Spleen (tissue), 11 donors: ENCODE measurements around the gene KIAA0319L. TPM values are rescaled to one million over a fixed set of nuclear protein-coding genes. Genes with fewer than 3 reads are reported as not detected.

ENCODE experiments used
- DNase-seq: peaks from one replicate; pipeline ENCODE4 v3.0.0-alpha.2; 2020
- H3K27ac ChIP-seq, 8 donors: fragments of 200-600 bp; sonication (generic) in 7 of 8; 1 replicate in 4 of 8; 2 replicates in 4 of 8; pipeline versions ENCODE4 v1.5.0 to v1.8.0; 2016 to 2021; ENCODE audit warnings: inconsistent platforms in 4 of 8, mild to moderate bottlenecking in 4 of 8, moderate library complexity in 1 of 8
- H3K27me3 ChIP-seq, 7 donors: fragments of 200-600 bp; sonication (generic) in 6 of 7; replicated peaks in 1 of 7; 1 replicate in 4 of 7; 2 replicates in 3 of 7; pipeline versions ENCODE4 v1.5.0 to v1.8.0; 2016 to 2021; ENCODE audit warnings: inconsistent platforms in 3 of 7, mild to moderate bottlenecking in 1 of 7
- H3K36me3 ChIP-seq, 6 donors: fragments of 200-600 bp; sonication (generic) in 5 of 6; 1 replicate in 4 of 6; 2 replicates in 2 of 6; pipeline versions ENCODE4 v1.5.0 to v1.8.0; 2016 to 2021; ENCODE audit warnings: inconsistent platforms in 2 of 6
- H3K4me1 ChIP-seq, 6 donors: fragments of 200-600 bp; sonication (generic) in 5 of 6; 1 replicate in 3 of 6; 2 replicates in 3 of 6; pipeline versions ENCODE4 v1.5.0 to v1.8.0; 2016 to 2021; ENCODE audit warnings: inconsistent platforms in 3 of 6
- H3K4me3 ChIP-seq, 8 donors: fragments of 200-600 bp; sonication (generic) in 7 of 8; 1 replicate in 4 of 8; 2 replicates in 4 of 8; pipeline versions ENCODE4 v1.5.0 to v1.8.0; 2016 to 2021; ENCODE audit warnings: inconsistent platforms in 4 of 8, mild to moderate bottlenecking in 4 of 8, moderate library complexity in 2 of 8
- H3K9me3 ChIP-seq, 8 donors: fragments of 200-600 bp; sonication (generic) in 7 of 8; 1 replicate in 4 of 8; 2 replicates in 4 of 8; pipeline versions ENCODE4 v1.5.0 to v1.8.0; 2016 to 2021; ENCODE audit warnings: inconsistent platforms in 4 of 8
- POLR2A ChIP-seq, 3 donors: fragments of 450-650 bp; IDR thresholded peaks; one replicate each; pipeline ENCODE4 v1.5.1; 2017; ENCODE audit warnings: antibody characterized with exemption in 3 of 3, mild to moderate bottlenecking in 1 of 3
- POLR2AphosphoS5 ChIP-seq, 3 donors: sonication (generic); formaldehyde crosslinking; IDR thresholded peaks; one replicate each; pipeline ENCODE4 v1.5.1; 2017; ENCODE audit warnings: antibody characterized with exemption in 3 of 3
- WGBS, 5 donors: extraction: QIAGEN DNeasy Blood & Tissue Kit in 3 of 5; methylation state at CpG; one replicate each; pipeline versions ENCODE4 v1.1.5 to v1.1.7; 2013 to 2018; 5-methylcytosine and 5-hydroxymethylcytosine counted together
- intact Hi-C: fragments of 100-400 bp; cut with DNase I; formaldehyde crosslinking; loops from one replicate; pipeline ENCODE4 v1.15.0; 2023; ENCODE audit warnings: low total_unique reads
- polyA plus RNA-seq, 3 donors: library from polyadenylated mRNA; stranded (reverse); fragments of 200-250 nt; gene quantifications; one replicate each; pipeline ENCODE4 v1.2.1, GENCODE V29; 2013
- total RNA-seq, 7 donors: library from RNA; depleted of rRNA in 3 of 7; stranded (reverse); fragments of >200 nt in 3 of 7; fragmentation: NEBNext Ultra II Directional in 4 of 7; extraction: Animal tissue kit (Norgen Biotek cat#: 25700) in 4 of 7; gene quantifications; one replicate each; pipeline versions ENCODE4 v1.1.0 to v1.2.1, GENCODE V29; 2016 to 2021
- TF ChIP-seq, protein P1 (sequence below), 11 experiments: fragments of 200-600 bp in 7 of 11; fragments of 450-650 bp in 4 of 11; sonication (generic) in 4 of 11; IDR thresholded peaks in 8 of 11; conservative IDR thresholded peaks in 3 of 11; 1 replicate in 7 of 11; 2 replicates in 4 of 11; pipeline versions ENCODE4 v1.4.0 to v1.8.0; 2016 to 2021; ENCODE audit warnings: antibody characterized with exemption in 11 of 11, inconsistent platforms in 4 of 11, mild to moderate bottlenecking in 1 of 11
- donor health status: healthy with polysubstance abuse.
- donor health status: DM: no; HTN: no; CAD: no; lungs with moderate emphysema.
- donor health status: DM: no; HTN: no; CAD: no.
- donor health status: Bipolar disorder and iron deficiency.
- donor health status: healthy.
- donor health status: DM: no; HTN: no; CAD: no.
- donor health status: DM: yes; HTN: yes; CAD: no.

The KIAA0319L gene
- total and polyA plus RNA-seq, 10 donors: 10.5 to 103 (median 66.9) TPM

DNA sequence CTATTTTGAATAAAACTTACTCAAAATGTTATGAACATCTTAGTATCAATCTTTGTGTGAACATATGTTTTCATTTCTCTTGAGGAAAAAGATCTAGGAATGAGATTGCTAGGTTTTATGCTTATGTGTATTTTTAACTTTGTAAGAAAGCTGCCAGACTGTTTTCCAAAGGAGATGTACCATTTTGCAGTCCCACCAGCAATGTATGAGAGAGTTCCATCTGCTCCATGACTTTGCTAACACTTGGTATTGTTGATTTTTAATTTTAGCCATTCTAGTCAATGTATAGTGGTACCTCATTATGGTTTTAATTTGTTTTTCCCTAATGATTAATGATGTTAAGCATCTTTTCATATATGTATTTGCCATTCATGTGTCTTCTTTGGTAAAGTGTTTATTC, 156.2 kb downstream of the KIAA0319L start:
- H3K4me1 ChIP-seq: no peaks in the 10 kb centered on the region
- TF ChIP-seq POLR2A (IDR thresholded peaks at IDR 0.05) (no peak), POLR2AphosphoS5 (IDR thresholded peaks at IDR 0.05) (no peak)
- TF ChIP-seq, protein P1, sequence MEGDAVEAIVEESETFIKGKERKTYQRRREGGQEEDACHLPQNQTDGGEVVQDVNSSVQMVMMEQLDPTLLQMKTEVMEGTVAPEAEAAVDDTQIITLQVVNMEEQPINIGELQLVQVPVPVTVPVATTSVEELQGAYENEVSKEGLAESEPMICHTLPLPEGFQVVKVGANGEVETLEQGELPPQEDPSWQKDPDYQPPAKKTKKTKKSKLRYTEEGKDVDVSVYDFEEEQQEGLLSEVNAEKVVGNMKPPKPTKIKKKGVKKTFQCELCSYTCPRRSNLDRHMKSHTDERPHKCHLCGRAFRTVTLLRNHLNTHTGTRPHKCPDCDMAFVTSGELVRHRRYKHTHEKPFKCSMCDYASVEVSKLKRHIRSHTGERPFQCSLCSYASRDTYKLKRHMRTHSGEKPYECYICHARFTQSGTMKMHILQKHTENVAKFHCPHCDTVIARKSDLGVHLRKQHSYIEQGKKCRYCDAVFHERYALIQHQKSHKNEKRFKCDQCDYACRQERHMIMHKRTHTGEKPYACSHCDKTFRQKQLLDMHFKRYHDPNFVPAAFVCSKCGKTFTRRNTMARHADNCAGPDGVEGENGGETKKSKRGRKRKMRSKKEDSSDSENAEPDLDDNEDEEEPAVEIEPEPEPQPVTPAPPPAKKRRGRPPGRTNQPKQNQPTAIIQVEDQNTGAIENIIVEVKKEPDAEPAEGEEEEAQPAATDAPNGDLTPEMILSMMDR (IDR thresholded peaks at IDR 0.05 in 8 of 11, conservative IDR thresholded peaks at IDR 0.05 in 3 of 11): no peak
- H3K9me3 ChIP-seq: no peaks in the 10 kb centered on the region
- intact Hi-C loops: no loop called here
- H3K4me3 ChIP-seq: no peak overlapping the region
- no peaks in the 10 kb centered on the region for H3K27me3 ChIP-seq
- no peak overlapping the region for H3K27ac ChIP-seq
- H3K36me3 ChIP-seq: peaks cover 2 to 98% (median 63%) of the 10 kb centered on the region in 6 donors
- no peak for DNase-seq

DNA sequence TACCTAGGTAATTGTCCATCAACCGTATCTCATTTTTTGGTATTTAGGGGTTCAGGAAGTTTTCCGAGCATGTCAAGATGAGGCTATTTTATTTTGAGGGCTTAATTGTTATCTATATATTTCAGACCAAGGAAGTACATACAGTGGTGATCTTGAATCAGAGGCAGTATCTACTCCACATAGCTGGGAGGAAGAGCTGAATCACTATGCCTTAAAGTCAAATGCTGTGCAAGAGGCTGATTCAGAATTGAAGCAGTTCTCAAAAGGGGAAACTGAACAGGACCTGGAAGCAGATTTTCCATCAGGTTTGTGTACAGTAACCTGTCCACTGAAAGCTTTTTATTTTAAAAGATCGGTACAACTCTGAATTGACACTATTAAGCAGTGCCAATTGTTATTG, 158.5 kb downstream of the KIAA0319L start:
- DNase-seq: no peak
- WGBS, 5 donors: 92 to 99% (median 94%) methylated on average over 3 of the region's 3 CpGs
- Histone ChIP-seq H3K36me3 (peaks cover 2 to 98% (median 69%) of the 10 kb centered on the region in 6 donors), H3K4me1 (no peaks in the 10 kb centered on the region), H3K27ac (no peak overlapping the region), H3K27me3 (no peaks in the 10 kb centered on the region), H3K9me3 (no peaks in the 10 kb centered on the region), H3K4me3 (no peak overlapping the region)
- TF ChIP-seq POLR2A (IDR thresholded peaks at IDR 0.05): no peak
- intact Hi-C loops: no loop called here

DNA sequence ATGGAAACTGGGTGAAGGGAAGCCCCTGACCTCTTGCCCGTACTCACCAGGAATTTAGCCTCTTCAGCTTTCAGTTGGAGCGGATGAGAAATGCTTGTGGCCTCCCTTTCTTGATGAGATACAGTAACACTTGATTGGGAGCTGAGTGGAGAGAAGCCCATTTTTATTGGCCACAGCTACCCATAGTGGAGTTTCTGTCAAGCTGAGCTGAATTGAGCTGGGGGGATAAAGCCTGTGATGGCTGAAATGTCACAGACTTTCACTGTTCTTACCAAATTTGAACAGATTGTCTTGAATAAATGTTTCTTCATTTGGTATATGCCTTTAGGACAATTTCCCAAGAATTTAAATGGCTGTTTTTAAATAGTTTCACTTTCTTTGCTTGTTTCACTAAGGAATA, 162.8 kb downstream of the KIAA0319L start:
- 92 to 95% (median 94%) methylated on average over 2 of the region's 2 CpGs for WGBS, 5 donors
- Histone ChIP-seq H3K27ac (no peak overlapping the region), H3K27me3 (no peaks in the 10 kb centered on the region), H3K36me3 (peaks cover 2 to 100% (median 72%) of the 10 kb centered on the region in 6 donors), H3K9me3 (no peaks in the 10 kb centered on the region), H3K4me1 (no peaks in the 10 kb centered on the region), H3K4me3 (no peak overlapping the region)
- DNase-seq: no peak
- TF ChIP-seq, protein P1 (IDR thresholded peaks at IDR 0.05 in 8 of 11, conservative IDR thresholded peaks at IDR 0.05 in 3 of 11): no peak
- intact Hi-C loops: no loop called here

DNA sequence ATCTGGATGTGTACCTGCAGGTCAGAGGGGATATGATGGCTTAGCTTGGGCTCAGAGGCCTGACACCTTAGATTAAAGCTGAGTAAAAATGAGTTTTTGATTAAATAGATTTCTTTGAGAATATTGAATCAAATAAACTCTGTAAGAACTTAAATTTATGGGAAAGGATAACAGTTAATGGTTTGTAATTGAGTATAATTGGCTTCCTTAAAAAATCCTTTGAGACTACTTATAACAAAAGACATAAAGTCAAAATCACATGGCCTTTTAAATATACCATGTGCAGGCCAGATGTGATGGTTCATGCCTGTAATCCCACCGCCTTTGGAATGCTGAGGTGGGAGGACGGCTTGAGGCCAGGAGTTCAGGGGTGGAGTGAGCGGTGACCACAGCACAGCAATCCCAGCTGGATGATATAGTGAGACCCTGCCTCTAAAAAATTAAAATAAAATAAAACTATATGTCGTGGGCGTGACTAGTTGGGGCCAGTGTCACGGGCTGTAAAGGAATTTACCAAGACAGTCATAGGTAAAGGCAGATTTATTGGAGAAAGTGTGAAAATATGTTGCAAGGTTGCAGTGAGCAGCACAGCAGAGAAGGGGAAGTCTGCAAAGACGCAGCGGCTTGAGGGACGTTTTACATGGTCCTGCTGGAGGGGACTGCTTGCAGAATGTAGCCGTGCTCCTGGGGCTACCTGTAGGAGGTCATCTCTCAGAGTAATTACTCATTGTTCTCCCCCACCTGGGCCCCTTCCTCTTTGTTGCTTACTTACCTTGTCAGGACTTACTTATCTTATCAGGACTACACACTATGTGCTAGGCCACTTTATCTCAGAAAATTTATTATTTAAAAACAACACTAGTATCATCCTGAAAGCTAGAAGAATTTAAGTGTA, 166.4 kb downstream of the KIAA0319L start:
- H3K36me3 ChIP-seq: peaks cover 0 to 100% (median 73%) of the 10 kb centered on the region in 6 donors
- 74 to 93% (median 82%) methylated on average over 10 of the region's 10 CpGs for WGBS, 5 donors
- no peak overlapping the region for H3K27ac ChIP-seq
- no peak for DNase-seq
- intact Hi-C loops: no loop called here
- H3K27me3 ChIP-seq: no peaks in the 10 kb centered on the region
- no peak for TF ChIP-seq POLR2A (IDR thresholded peaks at IDR 0.05)
- no peak for TF ChIP-seq POLR2AphosphoS5 (IDR thresholded peaks at IDR 0.05)
- TF ChIP-seq, protein P1 (IDR thresholded peaks at IDR 0.05 in 8 of 11, conservative IDR thresholded peaks at IDR 0.05 in 3 of 11): no peak
- H3K9me3 ChIP-seq: no peaks in the 10 kb centered on the region
- H3K4me3 ChIP-seq: no peak overlapping the region
- no peaks in the 10 kb centered on the region for H3K4me1 ChIP-seq
